ENCODE measurements around the gene SLC7A1.

GRCh38 chr13:29536853-29537252 is 58.6 kb downstream of the SLC7A1 start:
- no peak for TF ChIP-seq CTCF (IDR thresholded peaks at IDR 0.05)
- TF ChIP-seq POLR2A (IDR thresholded peaks at IDR 0.05) = no peak
